GM15510 (cell line): ENCODE measurements around the gene ECSCR.

ENCODE experiments used
- POLR2A ChIP-seq: IDR thresholded peaks from 3 replicates; pipeline ENCODE4 v1.6.1; 2011; ENCODE audit warnings: borderline replicate concordance; ENCODE audit not compliant: insufficient read length; ENCODE audit errors: extremely low read depth

ECSCR gene

GRCh38 chr5:139472386-139473030 is 10.0 kb upstream of the ECSCR start:
- no peak for TF ChIP-seq POLR2A

DNA sequence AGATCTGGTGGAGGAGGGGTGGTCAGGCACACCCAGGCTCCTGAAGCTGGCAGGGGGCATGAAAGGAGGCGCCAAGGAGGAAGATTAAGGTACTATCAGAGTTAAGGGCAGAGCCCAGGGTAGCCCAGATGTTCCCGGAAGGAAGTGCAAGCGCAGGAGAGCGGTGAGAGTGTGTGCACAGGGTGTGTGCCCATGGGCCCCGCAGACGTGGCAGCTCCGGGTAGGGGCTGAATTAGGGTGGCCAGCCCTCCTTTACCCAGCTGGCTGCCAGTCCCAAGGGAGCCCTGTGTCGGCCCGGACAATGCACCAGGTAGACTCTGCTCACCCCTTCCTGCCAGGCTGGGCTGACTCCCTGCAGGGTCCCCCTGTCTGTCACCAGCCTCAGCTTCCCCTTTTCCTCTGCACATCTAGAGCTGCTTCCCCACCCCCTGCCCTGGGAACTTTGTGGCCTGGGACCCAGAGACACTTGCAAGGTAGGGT is 8.3 kb upstream of the ECSCR start, which contains the start of gene SMIM33:
Gene SMIM33, plus strand, starts transcription at position 184 of the 480 bp plus-strand sequence. Its CDS starts 118 bp downstream, at position 302.
- no peak for TF ChIP-seq POLR2A

DNA sequence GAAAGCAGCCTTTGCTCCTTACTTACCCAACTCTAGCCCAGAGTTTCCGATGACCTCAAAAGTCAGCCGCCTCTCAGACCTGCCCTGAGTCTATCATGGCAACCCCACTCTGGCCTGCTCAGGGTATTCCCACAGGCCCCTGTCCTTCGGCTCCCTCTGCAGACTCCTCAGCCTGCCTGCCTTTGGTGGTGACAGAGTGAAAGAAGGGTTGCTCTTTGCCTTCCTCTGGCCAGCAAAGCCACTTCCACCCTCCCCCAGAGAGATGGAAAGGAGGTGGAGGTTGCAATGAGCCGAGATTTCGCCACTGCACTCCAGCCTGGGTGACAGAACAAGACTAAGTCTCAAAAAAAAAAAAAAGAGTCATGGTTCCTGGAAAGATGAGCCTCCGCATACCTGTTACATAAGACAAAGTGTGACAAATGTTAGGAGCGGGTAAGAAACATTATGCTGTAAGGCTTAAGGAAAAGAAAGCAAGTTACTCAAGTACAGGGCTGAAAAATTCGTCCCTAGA is 5.9 kb upstream of the ECSCR start:
- TF ChIP-seq POLR2A: no peak

GRCh38 chr5:139461698-139462097 is 845 bp downstream of the ECSCR start:
- TF ChIP-seq POLR2A: no peak

- no peak for TF ChIP-seq POLR2A
These were observed 1.4 kb downstream of the ECSCR start for GRCh38 chr5:139461176-139461575.

GRCh38 chr5:139460455-139460854 is 2.1 kb downstream of the ECSCR start:
- TF ChIP-seq POLR2A: no peak

GRCh38 chr5:139459451-139459934 is 3.0 kb downstream of the ECSCR start:
- TF ChIP-seq POLR2A: no peak

GRCh38 chr5:139458580-139459407 is 3.7 kb downstream of the ECSCR start:
- no peak for TF ChIP-seq POLR2A

DNA sequence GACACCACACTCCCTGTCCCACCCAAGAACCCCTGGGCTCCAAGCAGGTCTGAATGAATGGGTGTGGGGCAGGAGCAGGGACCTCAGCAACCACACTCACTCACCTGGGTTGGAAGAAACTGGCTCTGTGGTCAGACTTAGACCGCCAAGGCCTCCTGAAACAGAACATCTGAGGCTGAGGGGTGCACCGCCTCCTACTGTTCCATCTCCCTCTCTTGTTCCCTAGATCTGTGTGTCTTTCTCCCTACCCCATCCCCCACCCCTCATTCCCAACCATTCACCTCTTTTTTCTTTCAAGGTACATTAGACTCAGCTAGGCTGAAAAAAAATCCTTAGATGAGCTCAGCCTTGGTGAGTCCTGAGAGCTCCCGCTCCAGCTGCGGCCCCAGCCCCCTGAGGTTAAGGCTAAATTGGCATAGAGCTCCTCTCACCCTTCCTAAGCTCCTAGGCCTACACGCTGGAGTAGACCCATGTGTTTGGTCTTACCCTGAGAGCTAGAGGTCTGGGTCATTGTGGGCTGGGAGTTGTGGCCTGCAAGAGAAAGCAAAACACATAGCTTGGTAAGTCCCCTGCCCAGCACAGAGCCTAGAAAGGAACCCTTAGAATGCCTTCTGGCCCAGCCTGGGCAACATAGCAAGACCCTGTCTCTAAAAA is 4.8 kb downstream of the ECSCR start:
- no peak for TF ChIP-seq POLR2A

GRCh38 chr5:139457241-139457640 is 5.3 kb downstream of the ECSCR start:
- no peak for TF ChIP-seq POLR2A

GRCh38 chr5:139456776-139457175 is 5.8 kb downstream of the ECSCR start:
- TF ChIP-seq POLR2A: no peak

DNA sequence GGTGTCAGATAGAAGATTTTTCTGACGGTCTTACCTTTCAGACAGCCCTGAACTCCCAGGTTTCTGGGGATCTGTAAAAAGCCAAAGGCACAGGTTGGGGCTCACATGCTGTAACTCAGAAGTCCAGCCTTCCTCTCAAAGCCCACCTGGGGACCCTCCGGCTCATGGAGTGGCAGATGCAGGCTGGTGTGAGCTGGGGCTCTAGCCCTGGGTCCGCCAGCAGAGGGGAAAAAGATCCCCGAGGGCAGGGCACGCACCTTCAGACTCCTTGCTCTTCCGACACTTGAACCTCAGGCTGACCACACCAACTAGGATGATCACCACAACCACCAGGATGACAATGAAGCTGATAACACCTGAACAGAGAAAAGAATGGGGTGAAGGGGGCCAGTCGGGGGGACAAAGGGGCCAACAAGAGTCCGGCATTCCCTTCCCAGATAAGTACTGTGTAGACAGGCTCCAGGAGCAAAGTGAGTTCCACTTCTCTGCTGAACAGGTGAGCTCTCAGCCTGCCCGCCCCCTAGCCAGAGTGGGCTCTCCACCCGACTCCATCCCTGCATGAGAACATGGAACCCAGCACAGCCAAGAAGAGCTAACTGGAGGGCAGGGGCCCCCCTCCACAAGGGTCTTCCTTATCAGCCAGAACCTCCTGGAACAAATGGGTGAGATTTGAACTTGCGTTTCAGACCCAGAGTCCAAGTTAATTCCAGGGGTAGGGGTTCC is 7.8 kb downstream of the ECSCR start:
- TF ChIP-seq POLR2A: no peak

GRCh38 chr5:139453683-139454567 is 8.6 kb downstream of the ECSCR start:
- TF ChIP-seq POLR2A: no peak
